HG03442 (cell line): ENCODE data around the gene C3.
"Not testable (repeated sequence)": the region's sequence is repeated elsewhere in the genome, so short reads cannot be mapped to it uniquely, and the experiment has no call there.

Source experiments
- ATAC-seq: cut with Tn5 transposase; IDR thresholded peaks from one replicate; pipeline ENCODE4 v1.9.1; 2021; ENCODE audit warnings: mild to moderate bottlenecking, moderate library complexity; ENCODE audit not compliant: unreplicated experiment

C3 gene

GRCh38 chr19:6693056-6693471, 27.4 kb downstream of the C3 start:
- no peak for ATAC-seq

GRCh38 chr19:6692027-6692426, 28.4 kb downstream of the C3 start:
- ATAC-seq: no peak

GRCh38 chr19:6691342-6691741, 29.1 kb downstream of the C3 start:
- ATAC-seq: no peak

GRCh38 chr19:6690160-6690885, 30.1 kb downstream of the C3 start:
- ATAC-seq: no peak

GRCh38 chr19:6687114-6687513, 33.3 kb downstream of the C3 start:
- ATAC-seq: no peak

GRCh38 chr19:6686628-6686975, 33.8 kb downstream of the C3 start:
- ATAC-seq: no peak

GRCh38 chr19:6685962-6686627, 34.4 kb downstream of the C3 start:
- ATAC-seq: no peak

GRCh38 chr19:6685482-6685881, 35.0 kb downstream of the C3 start:
- ATAC-seq: no peak

GRCh38 chr19:6683971-6684370, 36.5 kb downstream of the C3 start:
- ATAC-seq: no peak

GRCh38 chr19:6682607-6683128, 37.8 kb downstream of the C3 start:
- ATAC-seq: no peak

GRCh38 chr19:6680141-6680540, 40.3 kb downstream of the C3 start:
- no peak for ATAC-seq

- no peak for ATAC-seq
Measured at GRCh38 chr19:6679139-6679538, 41.3 kb downstream of the C3 start.

GRCh38 chr19:6678690-6679109, 41.8 kb downstream of the C3 start:
- no peak for ATAC-seq

- no peak for ATAC-seq
Measured at GRCh38 chr19:6677883-6678689, 42.4 kb downstream of the C3 start.

GRCh38 chr19:6677495-6677882, 43.0 kb downstream of the C3 start:
- ATAC-seq: no peak

- no peak for ATAC-seq
Measured at GRCh38 chr19:6676288-6676687, 44.2 kb downstream of the C3 start.

GRCh38 chr19:6674868-6675305, 45.6 kb downstream of the C3 start:
- ATAC-seq: peak; percentile 53

GRCh38 chr19:6674408-6674807, 46.0 kb downstream of the C3 start:
- not testable (repeated sequence) for ATAC-seq

GRCh38 chr19:6672693-6673290, 47.7 kb downstream of the C3 start:
- no peak for ATAC-seq

GRCh38 chr19:6671960-6672359, 48.5 kb downstream of the C3 start:
- ATAC-seq: no peak

GRCh38 chr19:6668691-6669090, 51.8 kb downstream of the C3 start:
- ATAC-seq: no peak
